ENCODE results near the gene MYH7B.

The MYH7B gene

DNA sequence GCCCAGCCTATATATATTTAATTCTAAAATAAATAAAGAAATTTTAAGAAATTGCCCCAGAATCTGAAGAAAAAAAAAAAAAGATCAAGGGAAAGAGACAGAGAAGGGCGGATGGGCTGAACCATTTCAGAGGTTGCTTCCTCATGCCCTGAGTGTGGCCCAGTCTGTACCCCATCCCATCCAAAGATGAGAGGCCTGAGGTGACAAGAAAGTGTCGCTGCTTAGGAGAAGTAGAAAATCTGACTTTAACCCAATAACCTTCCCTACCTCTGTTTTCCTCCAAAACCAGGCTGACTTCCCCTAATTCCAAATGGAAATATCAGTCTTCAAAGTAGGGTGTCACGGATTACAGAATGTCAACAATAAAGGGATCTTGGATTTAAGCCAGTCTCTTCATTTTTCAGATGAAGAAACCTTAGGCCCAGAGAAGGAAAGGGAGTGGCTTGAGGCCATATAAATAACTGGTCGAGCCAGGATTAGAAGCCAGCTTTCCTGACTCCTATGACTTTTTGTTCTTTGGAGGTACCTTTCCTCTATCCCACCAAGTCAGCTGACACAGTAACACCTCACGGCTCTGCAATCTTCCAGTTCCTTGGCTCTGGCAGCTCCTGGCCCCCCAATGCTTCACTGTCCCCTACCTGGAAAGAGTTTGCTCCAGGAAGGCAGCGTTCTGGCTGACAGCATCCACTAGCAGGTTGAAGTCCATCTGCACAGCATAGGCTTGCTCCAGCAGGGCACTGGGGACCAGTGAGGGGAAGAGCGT lies 10.2 kb upstream of the MYH7B start:
- no peak for DNase-seq (ENCODE audit: low spot score)

DNA sequence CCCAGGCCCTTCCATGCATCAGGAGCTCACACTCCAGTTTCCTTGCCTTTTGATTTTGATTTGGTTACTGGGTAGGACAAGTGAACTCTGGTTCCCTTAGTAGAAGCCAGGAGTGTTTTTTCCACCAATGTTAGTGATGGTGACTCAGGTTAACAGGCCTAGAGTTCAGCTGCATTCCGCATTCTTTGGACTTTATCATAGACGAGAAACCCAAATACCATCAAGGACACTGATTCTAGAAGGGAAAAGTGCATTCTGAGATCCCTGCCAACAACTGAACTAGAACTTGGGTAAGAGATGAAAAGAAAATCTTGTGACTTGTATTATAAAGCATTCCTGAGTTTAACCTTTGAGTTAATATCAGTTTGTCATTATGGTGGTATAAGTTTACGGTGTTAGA lies 9.0 kb upstream of the MYH7B start:
- DNase-seq (ENCODE audit: low spot score), result no peak

- DNase-seq (ENCODE audit: low spot score), result no peak
These were observed 8.3 kb upstream of the MYH7B start for GRCh38 chr20:34947336-34947735.

GRCh38 chr20:34948030-34948429 lies 7.6 kb upstream of the MYH7B start:
- DNase-seq (ENCODE audit: low spot score), result peak; percentile 91

- no peak for DNase-seq (ENCODE audit: low spot score)
These were observed 6.5 kb upstream of the MYH7B start for GRCh38 chr20:34949120-34949519.

- no peak for DNase-seq (ENCODE audit: low spot score)
These were observed 4.4 kb upstream of the MYH7B start for GRCh38 chr20:34951252-34951651.

- DNase-seq (ENCODE audit: low spot score), result no peak
These were observed 4.0 kb upstream of the MYH7B start for GRCh38 chr20:34951652-34952051.

DNA sequence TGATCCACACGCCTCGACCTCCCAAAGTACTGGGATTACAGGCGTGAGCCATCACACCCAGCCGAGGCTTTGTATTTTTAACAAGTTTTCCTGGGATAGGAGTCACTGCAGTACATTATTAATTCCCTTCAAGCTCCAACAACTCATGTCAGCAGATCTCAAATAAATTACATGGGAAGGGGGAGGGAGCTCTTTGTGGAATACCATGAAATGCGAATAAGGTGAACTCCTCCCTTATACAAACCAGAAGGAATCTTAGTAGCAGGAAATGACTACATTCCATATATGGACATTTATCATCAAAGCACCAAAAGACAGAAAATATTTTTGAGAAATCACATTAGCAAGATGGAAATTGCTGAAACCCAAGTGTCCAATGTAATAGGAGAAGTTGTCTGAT lies 3.0 kb upstream of the MYH7B start:
- DNase-seq (ENCODE audit: low spot score), result peak; percentile 31

- DNase-seq (ENCODE audit: low spot score), result no peak
These were observed 1.7 kb upstream of the MYH7B start for GRCh38 chr20:34953960-34954359.

DNA sequence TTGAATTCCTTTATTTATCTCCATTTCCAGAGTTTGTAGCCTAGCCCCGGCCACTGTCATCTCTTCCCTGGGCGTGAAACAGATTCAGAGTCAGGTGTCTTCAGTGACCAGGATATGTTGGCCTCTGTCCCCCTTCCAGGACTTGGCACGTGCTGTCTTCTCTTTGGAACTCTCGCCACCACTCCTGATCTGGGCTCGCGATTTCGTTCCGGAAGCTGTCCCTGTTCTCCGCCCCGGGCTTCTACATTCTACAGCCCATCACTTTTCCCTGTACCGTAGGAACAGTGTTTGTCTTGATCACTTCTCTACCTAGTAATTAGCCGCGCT lies 801 bp upstream of the MYH7B start:
- DNase-seq (ENCODE audit: low spot score), result peak; percentile 87

- no peak for DNase-seq (ENCODE audit: low spot score)
These were observed 382 bp downstream of the MYH7B start for GRCh38 chr20:34956041-34956458.

DNA sequence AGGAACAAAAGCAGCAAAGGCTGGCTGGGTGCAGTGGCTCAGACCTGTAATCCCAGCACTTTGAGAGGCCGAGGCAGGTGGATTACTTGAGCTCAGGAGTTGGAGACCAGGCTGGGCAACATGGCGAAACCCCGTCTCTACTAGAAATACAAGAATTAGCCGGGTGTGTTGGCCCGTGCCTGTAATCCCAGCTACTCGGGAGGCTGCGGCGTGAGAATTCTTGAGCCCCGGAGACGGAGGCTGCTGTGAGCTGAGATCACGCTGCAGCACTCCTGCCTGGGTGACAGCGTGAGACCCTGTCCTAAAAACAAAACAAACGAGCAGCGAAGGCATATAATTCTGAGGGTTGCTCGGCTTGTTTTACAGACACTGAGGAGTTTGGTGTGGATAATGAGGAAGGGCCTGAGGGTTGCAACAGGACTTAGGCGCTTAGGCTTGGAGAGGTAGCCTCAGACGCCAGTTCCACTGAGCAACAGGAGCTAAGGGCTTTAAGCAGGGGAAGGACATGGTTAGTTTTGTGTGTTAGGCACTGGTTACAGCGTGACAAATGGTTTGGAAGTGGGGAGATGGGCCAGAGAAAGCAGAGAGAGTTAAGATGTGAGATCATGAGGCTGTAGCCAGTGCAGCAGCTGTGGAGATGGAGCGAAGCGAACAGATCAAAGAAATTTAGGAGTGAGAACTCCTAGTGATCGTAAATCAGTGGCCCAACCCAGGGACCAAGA lies 1.2 kb downstream of the MYH7B start:
- DNase-seq (ENCODE audit: low spot score), result no peak

DNA sequence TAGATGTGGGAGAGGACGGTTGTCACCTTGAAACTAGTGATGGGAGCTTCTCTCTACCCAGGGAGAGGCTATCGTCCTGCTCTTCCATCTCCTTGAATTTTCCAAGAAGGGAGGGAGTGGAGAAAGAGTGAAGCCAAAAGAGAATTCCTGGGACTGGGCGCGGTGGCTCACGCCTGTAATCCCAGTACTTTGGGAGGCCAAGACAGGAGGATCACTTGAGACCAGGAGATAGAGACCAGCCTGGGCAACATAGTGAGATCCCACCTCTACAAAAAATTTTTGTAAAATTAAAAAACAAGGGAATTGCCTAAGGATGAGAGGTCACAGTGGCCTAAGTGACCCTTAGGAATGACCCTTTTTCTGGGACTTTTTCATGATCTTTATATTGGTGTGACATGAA lies 8.8 kb downstream of the MYH7B start:
- DNase-seq (ENCODE audit: low spot score), result no peak

- DNase-seq (ENCODE audit: low spot score), result no peak
These were observed 9.4 kb downstream of the MYH7B start for GRCh38 chr20:34965051-34965450.

GRCh38 chr20:34967421-34967820 lies 11.8 kb downstream of the MYH7B start:
- no peak for DNase-seq (ENCODE audit: low spot score)

DNA sequence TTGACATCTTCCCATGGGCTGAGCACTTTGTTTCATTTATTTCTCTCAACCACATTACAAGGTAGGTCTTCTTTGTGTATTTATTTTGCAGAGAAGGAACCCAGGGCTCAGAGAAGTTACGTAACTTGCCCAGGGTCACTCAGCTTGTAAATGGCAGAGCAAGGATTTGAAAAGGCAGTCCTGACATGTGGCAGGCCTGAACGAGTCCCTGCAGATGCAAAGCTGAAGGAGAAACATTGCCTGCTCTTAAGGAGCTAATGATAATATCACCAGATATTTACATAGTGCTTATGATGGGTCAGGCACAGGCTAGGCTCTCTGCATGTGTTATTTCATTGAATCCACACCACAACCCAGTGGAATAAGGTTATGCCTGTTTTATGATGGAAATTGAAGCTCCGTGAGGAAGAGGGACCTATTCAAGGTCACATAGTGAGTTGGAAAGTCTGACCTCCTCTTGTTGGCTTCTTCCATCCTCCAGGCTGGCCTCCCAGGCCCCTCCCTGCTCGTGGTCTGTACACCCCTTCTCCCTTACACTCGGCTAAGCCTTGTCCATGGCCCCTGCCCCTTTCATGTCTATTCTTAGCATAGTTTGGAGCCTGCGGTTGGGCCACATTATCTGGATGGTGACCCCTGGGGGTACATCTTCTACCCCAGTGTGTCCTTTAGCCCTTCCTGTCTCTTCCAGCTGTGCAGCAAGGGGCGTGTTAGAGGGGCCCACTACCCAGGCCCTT lies 12.5 kb downstream of the MYH7B start:
- no peak for DNase-seq (ENCODE audit: low spot score)

- DNase-seq (ENCODE audit: low spot score), result no peak
These were observed 14.6 kb downstream of the MYH7B start for GRCh38 chr20:34970193-34970840.

- no peak for DNase-seq (ENCODE audit: low spot score)
These were observed 15.3 kb downstream of the MYH7B start for GRCh38 chr20:34970846-34971560.

GRCh38 chr20:34971561-34972235 lies 16.0 kb downstream of the MYH7B start:
- DNase-seq (ENCODE audit: low spot score), result no peak

GRCh38 chr20:34974246-34974645 lies 18.6 kb downstream of the MYH7B start:
- DNase-seq (ENCODE audit: low spot score), result no peak

DNA sequence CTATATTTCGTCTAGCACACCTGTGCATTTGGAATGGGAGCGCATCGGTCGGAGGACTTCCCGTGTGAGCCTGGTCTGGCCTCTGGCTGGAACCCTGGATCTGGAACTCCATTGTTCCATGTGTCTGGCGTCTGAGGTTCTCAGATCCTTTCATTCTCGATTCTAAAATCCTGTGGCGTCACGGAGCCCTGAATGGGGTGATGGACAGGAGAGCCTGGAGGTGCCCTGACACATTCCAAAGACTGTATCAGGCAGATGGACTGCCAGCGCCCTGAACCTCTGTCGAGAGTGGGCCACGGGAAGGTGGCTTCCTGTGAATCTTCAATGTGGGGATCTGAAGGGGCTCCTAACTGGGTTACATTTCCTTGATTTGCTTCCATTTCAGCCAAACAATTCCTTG lies 20.6 kb downstream of the MYH7B start:
- DNase-seq (ENCODE audit: low spot score), result no peak
